RPMI8226 (cell line): Measurements from ENCODE around the gene GNAL.
"Not testable (repeated sequence)": the region's sequence is repeated elsewhere in the genome, so short reads cannot be mapped to it uniquely, and the experiment has no call there.

Experiments used
- DNase-seq: peaks from one replicate; pipeline ENCODE4 v3.0.0-alpha.2; 2015

GNAL gene

DNA sequence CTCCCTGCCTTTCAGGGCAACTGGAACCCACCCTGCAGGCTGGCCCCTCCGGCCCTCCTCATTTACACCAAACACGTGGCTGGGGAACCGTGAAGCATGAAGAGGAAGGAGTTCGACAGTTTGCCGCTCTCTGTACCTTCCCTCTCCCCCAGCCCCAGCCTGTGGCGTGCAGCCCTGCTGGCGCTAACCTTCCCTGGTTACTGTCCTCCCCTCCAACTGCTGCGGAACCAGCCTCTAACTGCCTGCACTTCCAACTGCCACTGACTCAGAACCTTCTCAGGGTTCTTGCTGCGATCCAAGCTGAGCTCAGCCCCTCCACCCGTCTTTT is 19.2 kb upstream of the GNAL start:
- no peak for DNase-seq

DNA sequence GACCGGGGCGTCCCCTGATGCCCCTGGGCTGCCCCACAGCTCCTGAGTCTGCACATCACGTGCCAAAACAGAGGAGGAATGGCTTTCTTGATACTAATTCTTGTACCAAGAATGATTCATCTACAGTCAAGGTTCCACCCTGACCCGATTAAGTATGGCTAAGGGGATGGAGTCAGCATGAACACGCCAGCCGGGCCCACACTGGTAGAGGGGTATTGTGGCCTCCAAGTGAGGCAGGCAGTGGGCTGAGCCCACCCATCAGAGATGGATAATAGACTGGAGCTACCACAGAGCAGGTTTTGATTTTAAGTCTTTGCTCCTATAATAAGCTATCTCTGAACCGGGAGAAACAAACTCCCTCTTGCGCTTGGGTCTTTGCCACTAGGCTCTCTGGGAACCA is 17.9 kb upstream of the GNAL start:
- no peak for DNase-seq

DNA sequence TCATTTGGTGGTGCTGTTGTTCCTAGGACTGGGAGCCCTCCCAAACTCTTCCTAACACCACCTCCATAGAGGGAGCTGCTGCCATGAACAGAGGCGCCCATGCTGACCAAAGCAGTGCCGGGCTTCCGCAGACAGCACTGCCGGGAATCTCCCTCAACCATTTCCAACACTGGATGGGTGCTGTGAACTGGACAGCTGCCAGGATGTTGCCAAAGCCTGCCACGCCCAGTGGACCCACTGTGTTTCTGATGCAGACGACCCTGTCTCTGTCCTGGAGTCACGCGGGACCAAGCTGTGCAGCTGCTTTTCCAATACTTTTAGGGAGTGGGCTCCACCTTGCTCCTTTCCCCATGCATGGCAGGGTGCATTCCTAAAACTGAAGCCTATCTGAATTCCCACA is 16.9 kb upstream of the GNAL start:
- no peak for DNase-seq

DNA sequence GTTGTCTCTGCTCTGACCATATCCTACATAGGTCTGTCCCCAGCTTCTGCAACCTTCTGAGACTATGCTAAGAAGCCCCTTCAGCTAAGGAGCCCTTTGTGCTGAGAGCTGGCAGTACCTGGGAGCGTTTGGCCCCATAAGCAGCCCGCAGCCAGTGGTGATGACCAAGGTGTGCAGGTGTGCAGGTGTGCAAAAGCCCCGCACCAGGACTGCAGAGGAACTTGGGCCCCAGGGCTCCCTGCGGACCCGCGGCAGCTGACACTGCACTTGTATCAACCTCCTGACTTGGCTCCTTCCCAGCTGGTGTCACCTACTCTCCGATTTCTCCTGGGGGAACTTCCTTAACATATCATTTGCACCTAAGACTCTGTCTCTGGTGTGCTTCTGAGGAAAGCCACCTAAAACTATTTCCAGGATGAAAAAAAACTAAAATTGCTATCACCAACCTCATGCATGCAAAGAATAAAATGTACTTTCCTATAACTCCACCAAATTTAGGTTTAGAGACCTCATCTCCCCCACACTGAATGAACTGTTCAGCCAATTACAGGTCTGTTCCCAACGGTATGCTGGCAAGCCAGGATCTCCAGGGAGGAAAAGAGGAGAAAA is 16.1 kb upstream of the GNAL start:
- DNase-seq, result peak; percentile 25

DNA sequence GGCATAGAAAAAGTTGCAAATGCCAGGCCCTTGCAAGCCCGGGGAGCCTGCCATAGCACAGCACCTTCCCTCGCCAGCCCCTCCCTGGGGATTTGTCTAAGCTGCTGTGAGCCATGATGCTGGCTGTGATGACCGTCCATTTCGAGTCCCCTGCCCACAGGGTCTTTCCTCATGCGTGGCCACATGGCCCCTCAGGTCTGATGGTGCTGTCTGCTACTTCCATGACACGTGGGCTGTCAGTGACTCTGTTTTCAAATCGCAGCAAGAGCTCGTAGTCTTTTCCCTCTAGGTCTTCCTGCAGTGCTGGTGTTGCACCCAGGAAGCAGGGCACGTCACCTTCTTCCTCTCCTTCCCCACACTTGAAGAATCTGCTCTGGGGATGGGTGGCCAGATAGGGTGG is 15.5 kb upstream of the GNAL start:
- no peak for DNase-seq

DNA sequence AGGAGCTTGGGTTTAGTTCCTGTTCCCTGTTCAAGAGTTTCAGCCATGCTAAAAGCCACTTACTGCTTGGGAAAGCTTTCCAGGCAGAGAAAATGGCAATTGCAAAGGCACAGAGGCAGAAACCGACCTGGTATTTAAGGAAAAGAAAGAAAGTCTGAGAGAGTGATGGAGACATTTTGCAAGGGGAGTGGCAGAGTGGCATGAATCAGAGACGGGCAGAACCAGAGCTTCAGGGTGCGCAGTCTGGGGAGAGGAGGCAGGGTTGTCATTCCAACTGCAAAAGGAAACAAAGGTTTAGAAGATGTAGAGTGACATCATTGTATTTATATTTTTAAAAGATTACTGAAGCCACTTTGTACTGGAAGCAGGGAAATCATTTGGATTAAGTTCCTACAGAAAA is 14.9 kb upstream of the GNAL start:
- no peak for DNase-seq

DNA sequence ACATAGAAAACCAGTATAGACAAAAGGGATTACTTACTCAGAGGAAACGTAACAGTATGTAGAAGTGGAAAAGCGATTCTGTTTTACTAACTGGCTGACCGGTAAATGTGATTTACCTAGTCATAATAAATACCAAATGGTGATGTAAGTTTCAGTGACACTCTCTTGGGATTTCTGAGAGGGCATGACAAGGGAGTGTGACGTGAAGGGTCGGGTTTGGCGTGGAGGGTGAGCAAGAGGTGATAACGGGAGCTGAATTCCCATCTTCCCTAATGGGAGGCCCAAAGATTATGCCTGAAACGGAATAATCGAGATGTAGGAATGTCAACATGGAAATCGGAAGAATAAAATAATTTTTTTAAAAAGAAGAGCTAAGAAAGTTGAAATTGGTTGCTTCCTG is 12.7 kb upstream of the GNAL start:
- no peak for DNase-seq

DNA sequence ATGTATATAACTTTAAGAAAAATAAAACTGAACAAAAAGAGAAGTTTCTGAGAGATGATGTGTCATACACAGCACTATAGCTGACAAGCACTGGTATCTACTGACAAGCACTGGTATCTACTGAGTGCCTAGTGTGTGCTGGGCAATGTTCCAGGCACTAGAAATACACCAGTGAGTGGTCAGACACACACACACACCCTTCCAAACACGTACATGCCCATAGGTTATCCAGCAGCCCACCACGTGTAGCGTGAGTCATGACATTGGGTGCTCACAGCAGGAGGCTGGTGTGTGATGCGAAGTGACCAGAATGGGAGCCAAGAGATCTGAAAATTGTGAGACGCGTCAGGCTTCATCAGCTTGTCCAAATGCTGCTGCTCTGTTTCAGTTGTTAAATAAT is 12.2 kb upstream of the GNAL start:
- DNase-seq, result no peak

DNA sequence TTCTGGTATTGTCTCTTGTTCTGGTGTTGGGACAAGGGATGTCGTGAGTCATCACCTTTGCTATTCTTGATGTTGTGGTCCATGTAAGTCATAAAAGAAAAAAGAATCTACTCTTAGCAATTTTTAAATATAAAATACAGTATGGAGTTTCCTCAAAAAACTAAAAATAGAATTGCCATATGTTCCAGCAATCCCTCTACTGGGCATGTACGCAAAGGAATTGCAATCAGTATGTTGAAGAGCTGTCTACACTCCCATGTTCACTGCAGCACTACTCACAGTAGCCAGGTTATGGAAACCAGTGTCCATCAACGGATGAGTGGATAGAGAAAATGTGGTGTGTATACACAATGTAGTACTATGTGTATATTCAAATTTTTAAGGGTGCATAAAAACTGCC is 10.9 kb upstream of the GNAL start:
- DNase-seq, result no peak

DNA sequence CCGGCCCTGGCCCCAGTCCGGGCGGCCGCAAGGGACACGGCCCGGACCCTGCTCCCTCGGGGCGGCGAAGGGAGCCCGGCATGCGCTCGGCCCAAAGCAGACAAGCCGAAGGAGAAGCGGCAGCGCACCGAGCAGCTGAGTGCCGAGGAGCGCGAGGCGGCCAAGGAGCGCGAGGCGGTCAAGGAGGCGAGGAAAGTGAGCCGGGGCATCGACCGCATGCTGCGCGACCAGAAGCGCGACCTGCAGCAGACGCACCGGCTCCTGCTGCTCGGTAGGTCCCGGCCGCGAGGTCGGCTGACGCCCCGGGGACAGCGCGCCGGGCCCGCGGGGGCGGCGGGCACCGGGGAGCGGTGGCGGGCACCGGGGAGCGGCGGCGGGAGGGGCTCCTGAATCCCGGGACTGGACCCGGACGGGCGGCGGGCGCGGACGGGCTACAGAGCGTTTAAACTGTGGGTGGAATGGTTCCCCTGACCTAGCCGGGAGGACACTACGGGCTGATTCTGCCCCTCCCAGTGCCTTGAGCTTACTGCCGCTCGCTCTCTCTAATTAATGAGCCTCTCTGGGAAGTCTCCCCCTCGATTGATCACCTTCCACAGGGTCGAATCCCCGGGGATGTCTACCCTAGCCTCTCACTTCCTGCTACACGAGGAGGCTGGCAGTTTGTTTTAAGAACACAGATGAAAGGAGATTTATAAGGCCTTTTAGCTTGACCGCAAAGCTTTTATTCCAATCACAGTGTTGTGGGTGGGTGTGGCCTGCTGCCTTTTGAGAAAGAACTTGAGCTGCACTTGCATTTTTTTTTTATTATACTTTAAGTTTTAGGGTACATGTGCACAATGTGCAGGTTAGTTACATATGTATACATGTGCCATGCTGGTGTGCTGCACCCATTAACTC is 853 bp downstream of the GNAL start:
- DNase-seq, result peak; percentile 22

DNA sequence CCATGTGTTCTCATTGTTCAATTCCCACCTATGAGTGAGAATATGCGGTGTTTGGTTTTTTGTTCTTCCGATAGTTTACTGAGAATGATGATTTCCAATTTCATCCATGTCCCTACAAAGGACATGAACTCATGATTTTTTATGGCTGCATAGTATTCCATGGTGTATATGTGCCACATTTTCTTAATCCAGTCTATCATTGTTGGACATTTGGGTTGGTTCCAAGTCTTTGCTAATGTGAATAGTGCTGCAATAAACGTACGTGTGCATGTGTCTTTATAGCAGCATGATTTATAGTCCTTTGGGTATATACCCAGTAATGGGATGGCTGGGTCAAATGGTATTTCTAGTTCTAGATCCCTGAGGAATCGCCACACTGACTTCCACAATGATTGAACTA is 1.6 kb downstream of the GNAL start:
- DNase-seq, result not testable (repeated sequence)

DNA sequence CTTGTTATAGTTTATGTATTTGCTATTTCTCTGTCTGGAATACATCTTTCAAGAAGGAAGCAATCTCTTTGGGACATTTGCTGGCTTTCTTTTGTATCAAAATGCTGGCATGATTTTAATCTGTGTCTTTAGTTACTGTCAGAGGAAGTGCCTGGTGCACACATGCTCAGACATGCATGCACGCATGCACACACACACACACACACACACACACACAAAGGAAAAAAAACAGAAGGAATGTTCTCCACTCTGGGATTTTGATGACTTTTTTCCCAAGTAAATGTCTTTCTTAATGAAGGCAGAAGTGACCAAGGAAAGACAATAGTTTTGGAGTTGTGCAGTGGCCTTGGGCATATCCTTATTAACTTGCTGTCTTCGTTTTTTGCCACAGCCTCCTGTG is 6.7 kb downstream of the GNAL start:
- no peak for DNase-seq

DNA sequence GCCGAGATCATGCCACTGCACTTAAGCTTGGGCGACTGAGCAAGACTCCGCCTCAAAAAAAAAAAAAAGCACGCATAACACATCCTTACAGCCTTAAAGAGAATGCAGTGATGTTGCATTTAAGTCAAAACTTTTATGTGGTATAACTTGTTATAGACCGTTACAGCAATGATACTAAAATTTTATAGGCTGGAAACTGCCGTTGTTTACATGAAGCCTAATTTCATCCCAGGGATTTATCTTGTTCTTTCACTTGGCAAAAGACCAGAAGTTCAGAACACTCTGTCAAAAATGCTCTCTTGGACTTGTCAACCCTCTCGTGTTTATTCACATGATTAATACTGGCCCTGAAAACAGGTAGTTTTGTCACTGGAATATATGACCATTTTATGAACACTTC is 7.4 kb downstream of the GNAL start:
- DNase-seq, result no peak

DNA sequence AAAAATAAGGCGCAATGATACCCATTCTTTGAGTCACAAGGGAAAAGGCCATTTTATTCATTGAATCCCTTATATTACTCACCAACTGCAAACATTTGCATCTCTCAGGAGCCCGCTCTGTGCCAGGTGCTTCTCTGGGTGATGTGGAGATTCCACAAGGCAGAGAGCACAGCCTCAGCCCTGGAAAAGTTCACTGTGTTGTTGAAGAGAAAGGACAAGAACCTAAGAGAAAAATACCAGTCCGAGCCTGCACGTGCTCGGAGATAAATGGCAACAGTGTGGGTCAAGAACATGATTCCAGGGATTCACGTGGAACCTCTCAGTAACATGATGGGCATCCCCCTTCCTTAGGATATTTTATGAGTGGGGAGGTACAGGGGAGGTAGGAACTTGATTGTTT is 11.8 kb downstream of the GNAL start:
- DNase-seq, result no peak

DNA sequence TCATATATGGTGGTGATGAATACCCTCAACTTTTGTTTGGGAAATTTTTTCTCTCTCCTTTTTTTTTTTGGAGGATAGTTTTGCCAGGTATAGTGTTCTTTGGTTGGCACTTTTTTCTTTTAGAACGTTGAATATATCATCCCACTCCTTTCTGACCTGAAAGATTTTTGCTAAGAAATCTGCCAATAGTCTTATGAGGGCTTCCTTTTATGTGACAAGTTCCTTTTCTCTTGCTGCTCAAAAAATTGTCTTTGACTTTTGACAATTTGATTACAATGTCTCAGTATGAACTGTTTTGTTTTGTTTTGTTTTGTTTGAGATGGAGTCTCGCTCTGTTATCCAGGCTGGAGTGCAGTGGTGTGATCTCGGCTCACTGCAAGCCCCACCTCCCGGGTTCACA is 21.5 kb downstream of the GNAL start:
- no peak for DNase-seq

DNA sequence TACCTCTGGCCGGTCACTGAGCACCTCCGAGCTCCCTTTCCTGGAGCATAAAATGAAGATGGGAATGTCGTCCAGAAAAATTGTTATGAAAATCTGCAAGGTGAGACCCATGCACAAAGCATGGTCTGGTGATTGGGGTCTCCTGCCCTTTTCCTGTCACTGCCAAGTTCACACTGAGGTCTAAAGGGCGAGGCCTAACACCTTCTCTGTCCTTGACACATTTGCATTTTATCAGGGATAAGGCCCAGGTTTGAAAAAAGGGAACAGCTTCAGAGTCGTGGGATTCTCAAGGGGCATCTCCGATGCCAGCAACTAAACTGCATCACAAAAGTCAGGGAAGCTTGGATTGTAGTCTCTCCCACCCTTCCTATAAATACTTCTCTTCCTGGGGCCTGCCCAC is 24.7 kb downstream of the GNAL start:
- DNase-seq, result no peak

DNA sequence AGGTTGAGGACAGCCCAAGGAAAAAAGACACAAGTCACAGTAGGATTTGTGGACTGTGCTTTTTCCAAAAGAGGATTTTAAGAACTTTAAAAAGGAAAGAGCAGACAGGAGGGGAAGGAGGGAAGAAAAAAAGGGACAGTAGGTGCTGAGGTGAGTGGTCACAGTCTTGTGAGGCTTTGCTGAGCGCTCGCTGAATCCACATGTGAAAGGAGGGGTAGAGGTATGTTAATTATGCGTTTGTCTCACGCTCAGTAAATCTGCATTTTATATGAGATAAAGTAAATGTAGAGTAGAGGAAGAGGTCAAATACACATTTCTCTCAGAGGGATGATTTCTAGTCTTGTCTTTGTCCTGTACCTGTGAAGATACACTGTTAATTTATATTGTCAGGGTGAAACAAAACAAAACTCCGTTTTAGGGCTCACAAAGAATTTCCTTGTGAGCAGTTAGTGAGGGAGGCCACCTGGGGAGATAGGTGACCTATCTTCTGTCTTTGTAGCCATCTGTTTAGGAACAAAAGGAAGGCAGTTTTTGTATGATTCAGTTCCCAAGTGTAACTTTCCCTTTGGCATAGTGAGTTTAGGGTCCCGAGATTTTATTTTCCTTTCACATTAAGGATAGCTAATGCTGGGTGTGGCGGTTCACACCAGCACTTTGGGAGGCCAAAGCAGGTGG is 25.3 kb downstream of the GNAL start:
- no peak for DNase-seq

DNA sequence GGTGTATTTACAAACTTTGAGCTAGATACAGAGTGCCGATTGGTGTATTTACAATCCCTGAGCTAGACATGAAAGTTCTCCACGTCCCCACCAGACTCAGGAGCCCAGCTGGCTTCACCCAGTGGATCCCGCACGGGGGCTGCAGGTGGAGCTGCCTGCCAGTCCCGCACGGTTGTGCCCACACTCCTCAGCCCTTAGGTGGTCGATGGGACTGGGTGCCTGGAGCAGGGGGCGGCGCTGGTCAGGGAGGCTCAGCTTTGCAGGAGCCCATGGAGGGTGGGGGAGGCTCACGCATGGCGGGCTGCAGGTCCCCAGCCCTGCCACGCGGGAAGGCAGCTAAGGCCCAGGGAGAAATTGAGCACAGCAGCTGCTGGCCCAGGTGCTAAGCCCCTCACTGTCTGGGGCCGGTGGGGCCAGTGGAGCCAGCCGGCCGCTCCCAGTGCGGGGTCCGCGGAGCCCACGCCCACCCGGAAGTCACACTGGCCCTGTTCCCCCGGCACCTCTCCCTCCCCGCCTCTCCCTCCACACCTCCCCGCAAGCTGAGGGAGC is 27.8 kb downstream of the GNAL start:
- DNase-seq, result not testable (repeated sequence)

DNA sequence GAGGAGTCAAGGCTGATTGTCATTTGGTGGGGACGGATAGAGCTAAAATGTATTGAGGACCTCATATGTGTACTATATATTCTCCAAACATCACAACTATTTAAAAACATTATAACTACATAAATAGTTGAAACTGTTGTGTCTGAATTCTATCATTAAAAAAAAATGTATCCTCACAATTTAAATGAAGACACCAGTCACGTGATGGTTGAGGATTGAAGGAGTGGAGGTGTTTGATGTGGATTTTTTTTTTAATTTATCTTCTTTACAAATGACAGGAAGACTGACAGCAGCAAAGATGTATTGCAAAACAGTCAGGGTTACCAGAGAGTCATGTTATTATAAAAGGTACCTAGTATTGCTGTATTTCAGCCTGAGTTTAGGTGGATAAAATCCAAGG is 30.0 kb downstream of the GNAL start:
- no peak for DNase-seq

DNA sequence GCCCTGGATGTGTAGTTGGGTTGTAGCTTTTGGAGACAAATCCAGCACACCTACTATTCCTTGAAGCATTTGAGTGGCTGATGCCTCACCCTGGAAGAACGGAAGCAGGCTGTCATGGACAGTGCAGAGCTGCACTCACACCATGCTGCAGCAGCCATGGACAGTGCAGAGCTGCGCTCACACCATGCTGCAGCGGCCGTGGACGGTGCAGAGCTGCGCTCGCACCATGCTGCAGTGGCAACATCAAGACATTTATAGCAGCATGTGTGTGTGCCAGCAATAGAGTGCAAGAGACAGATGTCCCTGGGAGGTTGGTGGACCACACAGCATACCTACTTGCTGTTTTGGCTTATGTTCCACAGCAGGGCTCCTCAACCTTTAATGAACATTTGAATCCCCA is 30.6 kb downstream of the GNAL start:
- no peak for DNase-seq

DNA sequence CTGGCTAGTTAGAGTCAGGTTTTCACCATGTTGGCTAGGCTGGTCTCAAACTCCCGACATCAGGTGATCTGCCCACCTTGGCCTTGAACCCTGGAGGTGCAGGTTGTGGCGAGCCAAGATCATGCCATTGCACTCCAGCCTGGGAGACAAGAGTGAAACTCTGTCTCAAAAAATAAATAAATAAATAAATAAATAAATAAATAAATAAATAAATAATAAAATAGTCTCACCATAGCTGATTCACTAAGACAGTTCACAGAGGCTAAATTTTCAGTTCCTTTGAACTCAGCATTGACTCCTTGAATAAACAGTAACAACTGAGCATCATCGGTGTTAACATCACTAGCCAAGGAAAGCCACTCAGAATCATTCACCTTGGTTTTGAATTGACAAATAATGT is 32.7 kb downstream of the GNAL start:
- DNase-seq, result no peak

DNA sequence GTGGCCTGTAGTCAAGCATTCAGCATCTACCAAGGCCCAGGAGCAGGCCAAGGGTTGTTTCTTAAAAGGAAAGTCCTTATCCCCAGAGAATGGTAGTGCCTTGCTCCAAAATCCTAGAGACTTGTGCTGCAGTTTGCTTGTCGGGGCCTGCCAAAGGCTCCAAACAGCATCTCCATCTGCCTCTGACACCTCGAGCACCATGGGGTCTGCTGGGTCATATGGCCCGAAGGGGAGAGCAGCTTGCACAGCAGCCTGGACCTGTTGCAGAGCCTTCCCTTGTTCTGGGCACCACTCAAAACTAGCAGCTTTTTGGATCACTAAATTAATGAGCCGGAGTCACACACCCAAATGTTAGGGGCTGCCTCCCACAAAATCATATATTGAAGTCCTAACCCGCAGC is 35.7 kb downstream of the GNAL start:
- no peak for DNase-seq

DNA sequence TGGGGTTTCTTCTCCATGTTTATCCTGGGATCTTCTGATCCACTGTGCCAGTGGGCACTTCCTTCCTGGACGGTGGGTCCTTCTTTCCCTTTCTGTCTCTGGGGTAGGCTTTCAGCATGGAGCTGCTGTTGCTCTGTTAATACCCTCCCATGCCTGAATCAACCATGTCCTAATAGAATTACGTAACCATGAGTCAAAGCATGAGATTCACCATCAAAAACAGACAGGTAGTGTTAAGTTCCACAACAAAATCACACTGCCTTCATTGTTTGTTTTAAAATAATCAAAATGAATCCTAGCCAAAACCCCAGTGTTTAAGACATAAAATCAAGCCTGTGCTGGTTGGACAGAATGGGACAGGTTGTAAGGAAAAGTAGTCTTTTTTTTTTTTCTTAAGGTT is 37.5 kb downstream of the GNAL start:
- no peak for DNase-seq

DNA sequence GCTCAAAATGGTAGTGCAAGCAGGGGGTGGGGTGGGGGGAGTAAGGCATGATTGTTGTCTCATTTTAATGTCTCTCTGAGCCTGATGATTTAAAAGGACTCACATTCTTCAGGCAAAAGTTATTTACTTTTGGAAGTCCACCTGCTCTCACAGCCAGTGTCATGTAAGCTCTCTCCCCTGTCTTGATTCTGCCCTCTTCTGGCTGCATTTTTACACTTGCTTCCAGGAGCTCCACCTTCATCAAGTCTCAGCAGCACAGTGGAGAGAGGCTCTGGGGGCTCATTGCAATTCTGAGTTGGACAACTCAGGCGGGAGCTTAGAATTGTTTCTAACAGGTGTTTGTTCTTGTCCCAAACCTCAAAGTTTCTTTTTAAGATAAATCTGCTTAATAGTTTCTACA is 39.2 kb downstream of the GNAL start:
- peak; percentile 36 for DNase-seq
